ENCODE measurements around the gene ERRFI1.

DNA sequence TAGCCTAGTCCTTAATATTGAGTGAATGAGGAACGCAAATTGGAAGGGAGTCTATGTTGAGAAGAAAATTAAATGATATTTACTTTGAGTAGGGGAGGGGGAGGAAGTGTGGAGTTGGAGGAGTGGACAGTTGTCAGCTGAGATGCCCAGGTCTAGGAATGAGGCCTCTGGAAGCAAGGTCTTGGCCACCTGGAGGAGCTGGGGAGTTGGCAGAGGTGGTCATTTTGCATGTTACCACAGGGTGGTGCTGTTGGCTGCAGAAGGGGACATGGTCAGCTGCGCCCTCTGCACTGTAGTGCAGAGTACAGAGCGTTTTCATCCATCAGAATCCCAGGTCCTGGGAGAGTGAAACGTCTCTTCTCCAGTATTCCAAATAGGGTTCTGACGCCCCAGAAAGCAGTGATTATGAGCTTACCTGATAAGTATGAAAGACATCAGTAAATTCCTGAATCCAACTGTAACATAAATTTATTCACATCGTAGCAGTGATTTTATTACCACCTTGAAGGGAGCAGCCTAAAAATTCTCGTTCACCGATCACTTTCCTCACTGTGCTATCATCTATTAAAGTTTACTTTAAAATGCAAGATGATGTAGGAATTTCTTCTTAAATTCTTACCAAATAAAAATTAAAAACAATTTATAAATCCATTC is 50.8 kb downstream of the ERRFI1 start:
- TF ChIP-seq, protein P1, sequence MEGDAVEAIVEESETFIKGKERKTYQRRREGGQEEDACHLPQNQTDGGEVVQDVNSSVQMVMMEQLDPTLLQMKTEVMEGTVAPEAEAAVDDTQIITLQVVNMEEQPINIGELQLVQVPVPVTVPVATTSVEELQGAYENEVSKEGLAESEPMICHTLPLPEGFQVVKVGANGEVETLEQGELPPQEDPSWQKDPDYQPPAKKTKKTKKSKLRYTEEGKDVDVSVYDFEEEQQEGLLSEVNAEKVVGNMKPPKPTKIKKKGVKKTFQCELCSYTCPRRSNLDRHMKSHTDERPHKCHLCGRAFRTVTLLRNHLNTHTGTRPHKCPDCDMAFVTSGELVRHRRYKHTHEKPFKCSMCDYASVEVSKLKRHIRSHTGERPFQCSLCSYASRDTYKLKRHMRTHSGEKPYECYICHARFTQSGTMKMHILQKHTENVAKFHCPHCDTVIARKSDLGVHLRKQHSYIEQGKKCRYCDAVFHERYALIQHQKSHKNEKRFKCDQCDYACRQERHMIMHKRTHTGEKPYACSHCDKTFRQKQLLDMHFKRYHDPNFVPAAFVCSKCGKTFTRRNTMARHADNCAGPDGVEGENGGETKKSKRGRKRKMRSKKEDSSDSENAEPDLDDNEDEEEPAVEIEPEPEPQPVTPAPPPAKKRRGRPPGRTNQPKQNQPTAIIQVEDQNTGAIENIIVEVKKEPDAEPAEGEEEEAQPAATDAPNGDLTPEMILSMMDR (IDR thresholded peaks at IDR 0.05; ENCODE audit: low read depth, low read length) = peak; percentile 53
- no peak for TF ChIP-seq EZH2phosphoT487 (IDR thresholded peaks at IDR 0.05; ENCODE audit: low read depth)
